Putamen (tissue), 1 donor: ENCODE results near the gene CD109.

Source experiments
- DNase-seq: peaks from one replicate; pipeline ENCODE4 v3.0.0-alpha.2; 2016; ENCODE audit warnings: low spot score

Gene CD109

DNA sequence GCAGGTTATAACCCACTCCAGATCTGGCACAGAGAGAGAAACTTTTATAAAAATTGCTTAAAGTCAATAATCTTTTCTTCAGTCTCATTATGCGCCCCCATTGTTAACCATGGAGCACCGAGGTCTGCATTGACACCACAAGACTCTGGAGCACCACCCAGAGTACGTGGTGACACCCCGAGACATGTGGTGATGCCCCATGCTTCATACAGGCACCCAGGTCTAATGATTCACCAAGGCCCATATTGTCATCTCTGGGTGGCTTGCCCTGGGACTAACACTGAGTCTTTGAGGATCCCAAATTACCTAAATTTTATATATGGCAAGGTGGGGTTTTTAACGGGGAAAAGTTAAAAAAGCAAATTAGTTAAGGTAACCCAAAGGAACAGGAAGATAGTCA, 31.1 kb downstream of the CD109 start:
- no peak for DNase-seq

DNA sequence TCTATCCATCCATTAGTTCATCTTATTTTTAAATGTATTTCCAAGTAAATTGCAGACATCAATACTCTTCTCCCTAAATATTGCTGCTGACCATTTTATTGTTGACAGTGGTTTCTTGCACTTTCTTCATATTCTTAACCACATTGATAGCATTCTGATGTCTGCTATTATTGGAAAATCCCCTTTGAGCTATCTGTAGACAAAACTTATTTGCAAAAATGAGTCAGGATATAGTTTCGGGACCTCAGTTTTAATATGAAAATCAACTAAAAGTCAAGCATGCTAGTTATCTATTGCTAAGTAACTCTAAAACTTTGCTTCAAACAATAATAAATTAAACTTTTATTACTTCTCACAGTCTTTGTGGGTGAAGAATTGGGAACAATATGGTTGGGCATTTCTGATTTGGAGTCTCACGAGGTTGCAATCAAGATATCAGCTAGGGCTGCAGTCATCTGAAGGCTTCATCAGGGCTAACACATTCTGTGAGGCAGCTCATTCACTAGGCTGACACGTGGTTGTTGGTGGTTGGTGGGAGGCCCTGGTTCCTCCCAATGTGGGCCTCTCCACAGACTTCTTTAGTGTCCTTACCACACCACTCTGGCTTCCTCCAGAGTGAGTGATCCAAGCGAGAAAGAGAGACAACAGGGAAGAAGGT, 32.7 kb downstream of the CD109 start:
- no peak for DNase-seq

DNA sequence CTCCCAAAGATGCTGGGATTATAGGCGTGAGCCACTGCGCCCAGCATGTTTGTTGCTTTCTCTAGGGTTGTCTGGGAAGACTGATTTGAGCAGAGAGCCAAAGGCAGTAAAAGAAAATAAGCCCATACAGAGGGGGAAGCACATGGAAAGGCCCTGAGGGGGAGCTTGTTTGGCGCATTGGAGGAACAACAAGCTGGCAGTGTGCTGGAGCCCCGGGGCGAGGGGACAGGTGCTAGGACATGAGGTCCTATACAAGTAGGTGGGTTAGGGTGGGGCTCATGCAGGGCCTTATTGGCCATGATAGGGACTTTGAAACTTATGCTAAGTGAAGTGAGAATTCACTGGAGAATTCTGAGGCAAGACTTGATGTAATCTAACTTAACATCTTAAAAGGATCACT, 35.3 kb downstream of the CD109 start:
- no peak for DNase-seq

DNA sequence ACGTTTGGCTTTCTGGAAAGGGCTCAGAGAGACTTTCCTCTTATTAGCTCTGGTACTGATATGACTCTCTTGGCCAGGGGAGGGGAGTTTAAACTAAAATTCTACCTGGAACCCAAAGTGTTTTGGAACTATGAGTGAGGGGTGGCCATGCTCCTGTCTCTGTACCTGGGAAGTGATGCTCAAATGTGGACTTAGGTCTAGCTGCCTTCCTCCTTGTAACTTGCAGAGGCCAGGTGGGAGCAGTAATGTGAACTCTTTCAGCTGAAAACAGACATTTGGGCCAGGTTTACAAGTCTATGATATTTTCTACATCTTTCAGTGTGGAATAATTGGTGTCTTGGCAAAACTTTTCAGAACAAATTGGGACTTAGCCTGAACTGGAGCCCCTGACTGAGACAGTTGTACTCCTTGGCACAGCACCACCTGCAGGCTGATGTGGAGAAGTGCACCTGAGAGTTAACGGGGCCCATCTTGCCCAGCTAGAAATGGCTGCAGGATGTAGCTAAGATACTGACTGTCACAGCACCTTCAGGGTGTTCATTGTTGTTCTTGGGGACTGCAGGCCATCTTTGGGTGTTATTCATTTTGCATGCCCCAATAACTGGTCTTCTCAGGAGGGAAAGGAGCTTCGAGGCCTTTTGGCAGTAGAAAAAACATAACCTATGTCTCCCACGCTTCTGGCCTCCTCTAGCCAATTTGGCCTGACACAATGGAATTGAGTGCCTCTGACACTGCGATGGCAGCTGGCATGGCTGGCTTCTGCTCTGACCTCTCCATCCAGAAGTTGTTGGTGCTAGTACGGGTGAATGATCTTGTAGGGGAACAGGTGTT, 37.1 kb downstream of the CD109 start:
- peak; percentile 39 for DNase-seq

DNA sequence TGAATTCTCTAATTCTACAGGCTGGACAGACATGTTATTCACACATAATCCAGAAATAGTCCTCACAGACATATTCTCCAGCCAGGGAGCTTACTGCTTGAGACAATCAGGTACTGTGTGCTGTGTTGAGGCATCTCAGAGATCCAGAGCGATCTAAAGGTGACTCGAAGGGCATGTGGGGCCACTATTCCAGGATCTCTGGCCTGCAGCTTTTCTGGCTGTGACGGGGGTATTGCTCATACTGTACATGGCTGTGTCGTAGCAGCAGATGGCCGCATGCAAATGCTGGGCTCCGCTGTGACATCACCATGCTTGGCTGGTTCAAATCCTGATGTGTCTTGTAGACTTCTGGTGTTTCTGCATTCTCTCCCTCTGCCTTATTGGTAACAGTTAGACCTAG, 37.8 kb downstream of the CD109 start:
- no peak for DNase-seq

DNA sequence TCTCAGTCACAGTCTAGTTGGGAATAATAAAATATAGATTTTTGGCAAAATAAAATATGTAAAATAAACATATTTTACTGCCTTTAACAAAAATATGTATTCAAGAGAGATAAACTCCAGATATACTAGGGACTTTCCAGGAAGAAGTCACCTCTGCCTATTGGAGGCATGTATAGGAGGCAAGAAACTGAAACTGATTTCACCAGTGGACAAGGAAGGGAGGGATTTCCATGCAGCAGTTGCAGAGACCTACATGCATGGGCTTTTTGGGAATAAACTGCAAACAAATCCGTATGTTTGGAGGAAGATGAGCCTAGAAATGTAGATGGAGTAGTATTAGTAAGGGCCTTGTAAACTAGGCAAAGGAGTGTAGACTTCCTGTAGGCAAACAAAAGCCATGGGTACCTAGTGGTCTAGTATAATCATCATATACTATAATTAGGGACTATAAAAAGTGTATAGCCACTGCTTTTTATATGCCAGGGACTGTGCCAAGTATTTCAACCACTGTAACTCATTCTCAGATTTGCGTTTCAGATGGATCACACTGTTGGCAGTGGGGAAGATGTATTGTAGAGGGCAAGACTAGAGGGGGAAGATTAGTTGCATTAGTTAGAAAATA, 38.9 kb downstream of the CD109 start:
- DNase-seq, result no peak

DNA sequence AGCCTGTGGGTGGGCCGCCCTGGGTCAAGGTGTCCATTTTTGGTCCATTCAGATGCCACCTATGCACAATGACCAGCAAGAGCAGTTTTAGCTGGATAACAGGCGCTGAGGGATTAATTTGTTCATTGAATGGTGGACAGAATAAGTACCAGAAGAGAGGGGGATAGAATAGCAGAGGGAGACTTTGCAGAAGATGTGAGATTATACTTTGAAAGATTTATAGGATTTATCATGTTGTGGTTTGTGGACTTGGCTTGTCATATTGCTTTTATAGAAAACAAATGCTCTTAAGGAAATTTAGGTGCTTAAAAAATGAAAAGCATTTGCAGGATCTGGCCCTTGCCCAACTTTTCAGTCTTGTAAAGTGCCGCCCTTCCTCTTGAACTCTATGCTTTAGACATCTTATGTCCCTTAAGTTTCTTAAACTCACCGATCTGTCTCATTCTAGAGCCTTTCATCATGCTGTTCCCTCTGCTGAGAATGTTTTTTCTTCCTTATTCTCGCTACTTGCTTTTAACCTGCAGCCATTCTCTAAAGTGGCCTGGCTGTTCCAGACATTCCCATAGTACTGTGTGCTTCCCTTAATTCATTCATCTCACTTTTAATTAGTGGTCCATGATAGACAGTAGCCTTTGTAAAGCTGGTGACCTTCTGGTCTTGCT, 42.5 kb downstream of the CD109 start:
- DNase-seq, result no peak

DNA sequence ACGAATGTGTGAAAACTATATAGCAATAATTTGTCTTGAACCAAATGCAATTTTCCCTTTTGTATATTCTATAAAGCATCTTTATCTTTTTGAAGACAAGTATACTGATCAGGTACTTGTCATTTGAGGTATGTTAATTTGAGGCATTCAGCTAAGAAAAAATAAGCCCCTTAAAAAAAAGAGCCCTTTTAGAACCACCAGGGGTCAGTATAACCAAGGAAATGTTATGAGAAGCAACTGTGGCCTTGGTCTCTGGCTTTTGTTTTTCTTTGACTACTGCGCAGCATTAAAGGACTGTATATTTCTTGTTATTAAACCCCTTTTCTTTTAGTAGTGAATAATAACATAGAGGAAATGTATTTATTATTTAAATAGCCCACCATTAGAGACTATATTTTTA, 43.1 kb downstream of the CD109 start:
- DNase-seq, result peak; percentile 60

DNA sequence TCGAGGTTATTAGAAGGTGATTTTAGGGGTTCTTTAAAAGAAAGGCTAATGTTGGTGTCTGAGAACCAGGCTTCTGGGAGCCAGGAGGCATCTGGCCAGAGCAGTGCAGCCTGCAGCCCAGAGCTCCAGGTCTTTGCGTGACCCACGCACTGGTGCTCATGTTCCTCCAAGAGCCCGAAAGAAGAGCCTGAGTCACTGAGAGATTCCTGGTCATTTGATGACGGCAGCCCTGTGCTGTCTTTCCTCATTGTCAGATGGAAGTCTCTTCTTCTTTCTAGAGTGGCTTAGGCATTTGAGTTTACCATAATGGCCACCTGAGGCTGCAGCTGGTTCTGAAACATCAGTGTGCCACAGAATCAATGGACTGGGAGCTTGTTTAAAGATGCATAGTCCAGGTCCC, 46.4 kb downstream of the CD109 start:
- no peak for DNase-seq

DNA sequence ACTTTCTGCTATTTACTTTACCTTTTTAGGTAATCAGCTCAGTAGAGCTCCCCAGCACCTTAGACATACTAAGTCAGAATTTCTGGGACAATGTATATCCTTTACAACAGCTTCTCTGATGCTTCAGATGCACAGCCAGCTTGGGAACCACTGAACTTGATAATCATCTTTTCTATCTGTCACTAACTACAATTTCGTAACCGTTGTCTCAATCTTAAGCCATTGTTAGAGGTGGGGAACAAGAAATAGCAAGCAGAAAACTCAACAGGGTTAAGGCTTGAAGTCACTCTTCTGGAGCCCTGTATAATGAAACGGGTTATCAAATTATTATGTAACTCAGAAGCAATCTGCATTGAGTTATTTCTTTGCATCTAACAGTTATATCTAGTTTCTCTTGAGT, 47.1 kb downstream of the CD109 start:
- no peak for DNase-seq

DNA sequence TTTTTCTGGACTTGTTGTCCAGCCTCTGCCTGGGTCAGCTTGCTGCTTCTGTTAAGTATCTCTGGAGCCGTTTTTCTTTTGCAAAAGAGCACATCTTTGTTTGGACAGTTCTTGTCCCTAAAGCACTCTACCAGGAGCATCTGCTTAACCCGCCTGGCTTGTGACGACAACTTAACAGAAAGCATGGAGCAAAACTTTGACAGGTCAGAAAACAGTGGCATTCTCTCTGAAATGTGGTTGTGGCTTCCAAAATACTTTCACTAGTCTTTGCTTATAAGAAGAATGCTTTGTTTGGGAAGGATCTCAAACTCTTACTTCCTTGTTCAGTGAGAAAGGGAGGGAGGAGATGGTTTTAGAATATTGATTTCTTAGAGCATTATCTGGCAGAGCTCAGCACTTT, 47.6 kb downstream of the CD109 start:
- DNase-seq, result no peak

DNA sequence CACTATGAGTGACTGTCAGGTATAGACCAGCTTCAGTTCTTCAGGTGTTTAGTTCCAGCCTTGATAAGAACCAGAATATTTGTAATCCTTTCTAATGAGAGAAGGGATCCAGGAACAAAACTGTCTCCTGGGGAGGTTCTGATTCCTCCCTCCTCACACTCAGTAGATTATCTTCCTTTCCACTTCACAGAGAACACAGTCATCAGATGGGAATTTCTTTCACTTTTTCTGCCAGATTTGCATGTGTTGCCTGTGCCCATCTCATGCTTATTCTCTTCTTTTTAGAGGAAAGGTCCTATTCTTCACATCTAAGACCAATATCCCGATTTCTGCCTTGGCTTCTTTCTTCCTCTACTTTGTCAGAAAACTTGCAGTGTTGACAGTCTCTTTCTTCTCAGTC, 50.8 kb downstream of the CD109 start:
- no peak for DNase-seq

DNA sequence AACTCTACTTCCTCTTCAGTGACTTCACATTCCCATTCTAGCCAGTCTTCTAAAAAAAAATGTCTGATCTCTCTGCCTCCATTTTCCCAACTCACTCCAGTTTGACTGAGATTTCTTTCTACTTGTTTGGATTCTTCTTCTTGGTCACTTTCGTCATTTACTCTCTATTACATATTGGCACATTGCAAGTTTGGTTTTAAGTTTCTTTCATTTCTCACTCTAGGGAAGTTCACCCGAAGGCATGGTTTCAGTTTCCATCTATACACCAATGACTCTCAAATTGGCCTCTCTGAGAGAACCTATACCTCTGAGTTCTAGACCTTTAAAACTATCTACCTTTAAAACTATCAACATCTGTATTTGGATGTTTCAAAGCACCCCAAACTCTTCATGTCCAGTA, 51.3 kb downstream of the CD109 start:
- DNase-seq, result no peak

DNA sequence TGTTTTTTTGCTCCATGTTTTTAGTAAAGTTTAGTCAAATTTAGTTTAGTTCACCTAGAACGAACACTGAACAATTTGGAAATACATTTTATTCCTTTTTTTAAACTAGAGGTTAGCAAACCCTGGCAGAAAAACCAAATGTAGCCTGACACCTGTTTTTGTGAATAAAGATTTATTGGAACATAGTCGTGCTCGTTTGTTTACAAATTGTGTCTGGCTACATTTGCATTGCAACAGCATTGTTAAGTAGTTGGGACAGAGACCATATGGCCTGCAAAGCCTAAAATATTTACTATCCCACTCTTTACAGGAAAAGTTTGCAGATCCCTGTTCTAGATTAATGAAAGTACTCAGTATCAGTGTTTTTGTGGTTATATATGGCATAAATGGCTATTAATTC, 56.9 kb downstream of the CD109 start:
- no peak for DNase-seq

DNA sequence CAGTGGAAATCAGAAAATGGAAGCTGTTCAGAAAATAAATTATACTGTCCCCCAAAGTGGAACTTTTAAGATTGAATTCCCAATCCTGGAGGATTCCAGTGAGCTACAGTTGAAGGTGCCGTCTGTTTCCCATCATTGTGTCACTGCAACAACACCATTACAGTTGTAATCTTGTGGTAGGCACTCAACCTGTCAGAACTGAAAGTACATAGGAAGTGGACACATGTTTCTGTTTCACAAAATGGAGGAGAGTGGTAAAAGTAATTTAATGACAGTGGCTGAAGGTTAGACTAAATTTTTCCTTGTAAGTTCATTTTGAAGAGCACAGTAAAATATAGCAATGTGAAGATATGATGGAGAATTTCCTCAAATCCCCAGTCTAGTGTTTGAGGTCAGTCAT, 70.0 kb downstream of the CD109 start:
- DNase-seq, result no peak

DNA sequence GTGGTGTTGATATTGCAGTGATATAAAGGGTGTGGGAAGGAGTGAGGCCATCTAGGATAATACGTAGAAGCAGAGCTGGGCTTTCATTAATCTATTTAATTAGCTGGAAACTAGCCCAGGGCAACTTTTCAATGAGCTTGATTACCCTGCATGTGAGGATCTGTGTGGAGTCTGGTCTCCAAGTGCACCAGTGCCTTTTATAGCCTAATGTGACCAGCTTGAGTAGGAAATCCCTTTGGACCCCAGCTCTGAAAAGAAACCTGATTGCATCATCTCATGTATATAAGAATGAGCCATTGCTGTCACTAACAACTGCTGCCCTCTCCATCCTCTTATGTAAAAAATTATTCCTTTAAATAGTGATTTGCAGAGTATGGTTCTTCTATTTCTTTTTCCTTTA, 72.6 kb downstream of the CD109 start:
- no peak for DNase-seq

DNA sequence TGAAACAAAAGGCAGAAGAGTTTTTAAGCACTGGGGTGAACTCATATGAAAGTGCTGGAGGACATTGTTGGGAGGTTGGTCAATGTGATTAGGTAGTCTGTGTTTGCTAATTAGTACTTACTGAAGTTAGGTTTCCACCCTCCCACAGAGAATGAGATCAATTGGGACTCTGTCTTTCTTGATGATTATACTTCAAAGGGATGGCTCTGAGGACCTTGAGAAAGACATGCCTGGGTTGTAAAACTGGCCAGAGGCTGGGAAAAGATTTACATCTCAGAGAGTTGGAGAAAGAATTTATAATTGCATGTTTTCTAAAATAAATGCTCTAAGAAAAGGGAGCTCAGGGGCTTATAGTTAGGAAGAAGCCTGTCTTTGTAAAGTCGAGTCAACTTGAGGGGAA, 74.0 kb downstream of the CD109 start:
- DNase-seq, result no peak

DNA sequence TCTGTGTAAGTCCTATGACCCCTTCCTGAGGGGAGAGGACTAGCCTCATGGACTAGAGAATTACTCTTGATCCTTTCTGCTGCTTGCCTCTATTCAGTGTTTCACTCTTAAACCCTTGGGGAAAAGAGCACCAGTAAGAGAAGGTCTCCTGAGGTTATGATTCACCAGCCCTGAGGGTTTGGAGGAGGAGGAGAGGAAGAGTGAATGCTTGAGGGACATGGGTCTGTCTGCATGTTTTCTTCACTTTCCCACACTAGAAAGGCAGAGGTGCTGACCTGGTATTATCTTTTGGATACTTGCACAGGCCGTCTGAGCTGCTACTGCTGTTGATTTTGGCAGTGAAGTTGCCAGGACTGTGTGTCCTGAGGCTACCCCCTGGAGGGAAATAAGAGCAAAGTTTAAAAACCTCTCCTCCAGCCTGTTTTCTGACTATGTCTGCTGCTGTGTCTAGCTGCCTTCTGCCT, 78.3 kb downstream of the CD109 start:
- no peak for DNase-seq

DNA sequence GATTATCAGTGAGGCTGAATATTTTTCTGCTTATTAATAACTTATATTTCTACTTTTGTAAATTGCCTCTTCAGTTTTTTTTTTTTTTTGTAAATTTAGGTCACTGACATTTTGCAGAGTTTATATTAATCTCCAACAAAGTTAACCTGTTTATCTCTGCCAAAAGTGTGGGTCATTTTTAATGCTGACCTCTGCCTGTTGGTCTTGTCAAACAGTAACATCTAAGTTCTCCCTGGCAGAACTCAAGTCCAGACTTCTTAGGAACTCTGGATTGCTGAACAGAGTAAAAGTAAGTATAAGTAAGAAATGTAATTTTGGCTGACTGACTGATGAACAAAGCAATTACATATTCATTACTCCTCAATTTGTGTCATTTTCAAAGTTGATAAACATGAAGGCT, 83.9 kb downstream of the CD109 start:
- no peak for DNase-seq

DNA sequence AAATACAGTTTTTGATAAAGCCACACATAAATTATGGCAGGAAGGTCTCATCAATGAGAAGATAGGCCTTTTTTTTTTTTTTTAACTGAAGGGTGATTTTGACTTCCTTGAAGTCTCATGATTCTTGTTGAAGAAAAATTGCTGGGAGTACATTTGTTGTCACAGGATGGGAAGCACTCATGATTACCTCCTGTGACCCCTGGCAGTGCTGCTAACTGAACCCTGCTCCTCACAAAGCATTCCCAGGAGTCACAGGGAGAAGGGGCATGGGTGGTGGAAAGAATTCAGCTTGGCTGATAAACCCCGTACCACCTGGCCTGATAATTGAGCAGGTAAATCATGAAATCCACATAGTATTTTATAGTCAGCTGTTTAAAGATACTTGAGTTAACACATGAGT, 86.9 kb downstream of the CD109 start:
- no peak for DNase-seq

DNA sequence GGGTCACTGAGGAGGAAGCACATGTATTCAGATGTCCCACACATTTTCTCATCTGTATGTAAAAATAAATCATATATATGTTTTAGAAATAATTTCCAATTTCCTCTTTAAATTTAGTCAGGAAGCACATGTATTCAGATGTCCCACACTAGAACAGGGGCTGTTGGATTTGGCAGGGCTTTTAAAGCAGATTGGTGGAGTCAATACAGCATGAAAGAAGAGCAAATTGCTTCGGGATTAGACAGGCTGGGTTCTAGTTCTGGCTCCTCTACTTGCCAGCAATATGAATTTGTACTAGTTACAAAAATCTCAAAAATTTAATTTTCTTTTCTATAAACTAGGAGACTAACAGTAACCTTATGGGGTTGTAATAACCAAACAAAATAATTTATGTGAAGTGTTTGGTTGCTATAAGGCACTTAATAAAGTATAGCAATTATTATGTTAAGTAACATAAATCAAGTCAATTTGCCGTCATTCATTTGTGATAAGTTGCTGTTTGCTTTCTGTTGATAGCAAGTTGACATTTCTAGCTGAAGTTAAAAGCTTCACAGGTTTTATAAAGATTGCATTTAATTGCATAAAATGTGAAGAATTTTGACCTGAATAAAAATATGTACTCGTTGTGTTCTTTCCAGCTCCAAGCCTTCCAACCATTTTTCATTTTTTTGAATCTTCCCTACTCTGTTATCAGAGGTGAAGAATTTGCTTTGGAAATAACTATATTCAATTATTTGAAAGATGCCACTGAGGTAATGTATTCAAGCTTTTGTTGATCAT, 88.9 kb downstream of the CD109 start:
- no peak for DNase-seq

DNA sequence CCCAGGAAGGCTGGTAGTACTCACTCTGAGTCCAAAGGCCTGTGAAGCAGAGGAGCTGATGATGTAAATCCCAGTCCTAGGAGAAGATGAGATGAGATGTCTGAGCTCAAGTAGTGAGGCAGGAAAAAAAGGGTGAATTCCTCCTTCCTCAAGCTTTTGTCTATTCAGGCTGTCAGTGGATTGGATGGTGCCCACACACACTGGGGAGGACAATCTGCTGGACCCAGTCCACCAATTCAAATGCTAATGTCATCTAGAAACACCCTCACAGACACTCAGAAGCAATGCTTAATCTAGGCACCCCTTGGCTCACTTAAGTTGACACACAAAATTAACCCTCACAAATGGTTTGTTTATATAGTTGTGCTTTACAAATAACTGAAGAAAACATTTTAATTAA, 94.6 kb downstream of the CD109 start:
- DNase-seq, result no peak
